Endothelial cell of umbilical vein (primary cell): Measurements from ENCODE around the gene USF2. TPM values are rescaled to one million over a fixed set of nuclear protein-coding genes. Genes with fewer than 3 reads are reported as not detected.

Source experiments
- BruUV-seq: library from RNA; stranded (reverse); fragments of 400-500 nt; replicated peaks from 2 replicates; lab custom pipeline; 2021; lab: Mats Ljungman, UMichigan
- CTCF ChIA-PET: fragments of 300-600, 350-600 bp; sonication (Branson Sonifier 250); formaldehyde crosslinking; loops from one replicate; lab custom pipeline; 2021; ENCODE audit warnings: antibody characterized with exemption, inconsistent platforms; lab: Charles Lee
- POLR2A ChIA-PET: fragments of 300-600, 350-600 bp; sonication (Branson Sonifier 250); formaldehyde crosslinking; loops from one replicate; lab custom pipeline; 2021; ENCODE audit warnings: antibody characterized with exemption, inconsistent platforms; lab: Charles Lee
- DNase-seq: peaks from one replicate; pipeline ENCODE4 v3.0.0-alpha.2; 2011; ENCODE audit warnings: low read depth, low spot score
- FAIRE-seq: peaks from 2 replicates; lab custom pipeline; 2011; peaks lifted over from hg19 to GRCh38; lab: Jason Lieb, UNC
- H2AFZ ChIP-seq: 2 replicates; pipeline ENCODE4 v1.6.0; 2012; ENCODE audit warnings: low read depth, low read length, control low read depth, inconsistent platforms
- H3K27ac ChIP-seq: 2 replicates; pipeline ENCODE4 v1.5.1; 2011; ENCODE audit warnings: low read depth, mild to moderate bottlenecking, control low read depth, low read length, moderate library complexity; ENCODE audit not compliant: insufficient read depth
- H3K27me3 ChIP-seq, 2 experiments: 2 replicates each; pipeline versions ENCODE4 v1.6.0 to v1.6.1; 2011; ENCODE audit warnings: low read length in 2 of 2, mixed read lengths in 1 of 2; ENCODE audit not compliant: control insufficient read depth in 2 of 2, insufficient read depth in 2 of 2
- H3K36me3 ChIP-seq, 2 experiments: 2 replicates in 1 of 2; 3 replicates in 1 of 2; pipeline ENCODE4 v1.5.1; 2011; ENCODE audit warnings: low read length in 2 of 2, mild to moderate bottlenecking in 1 of 2, moderate library complexity in 1 of 2; ENCODE audit not compliant: control insufficient read depth in 2 of 2, insufficient read depth in 2 of 2; ENCODE audit errors: extremely low read depth in 1 of 2
- H3K4me1 ChIP-seq: 3 replicates; pipeline ENCODE4 v1.5.1; 2011; ENCODE audit warnings: mild to moderate bottlenecking, low read length; ENCODE audit not compliant: control insufficient read depth, insufficient read depth; ENCODE audit errors: extremely low read depth
- H3K4me2 ChIP-seq: 2 replicates; pipeline ENCODE4 v1.6.1; 2011; ENCODE audit warnings: low read length, control low read depth, mixed read lengths; ENCODE audit not compliant: insufficient read depth
- H3K4me3 ChIP-seq, 3 experiments: fragments of 200-600 bp in 1 of 3; sonication (generic), shearing (Covaris generic) in 1 of 3; replicated peaks in 1 of 3; 2 replicates each; pipeline ENCODE4 v1.5.1; 2011 to 2016; ENCODE audit warnings: control low read depth in 3 of 3, low read length in 3 of 3, mild to moderate bottlenecking in 2 of 3, inconsistent platforms in 1 of 3, low read depth in 1 of 3, moderate library complexity in 1 of 3; ENCODE audit not compliant: insufficient read depth in 1 of 3
- H3K79me2 ChIP-seq: 2 replicates; pipeline ENCODE4 v1.6.0; 2012; ENCODE audit warnings: low read length, inconsistent platforms; ENCODE audit not compliant: control insufficient read depth, insufficient read depth
- H3K9ac ChIP-seq: replicated peaks from 2 replicates; pipeline ENCODE3; 2011; ENCODE audit warnings: low read length, control low read depth; ENCODE audit not compliant: insufficient read depth; ENCODE audit errors: extremely low read depth
- H3K9me1 ChIP-seq: replicated peaks from 3 replicates; pipeline ENCODE4 v1.6.0; 2011; ENCODE audit warnings: mild to moderate bottlenecking, low read length; ENCODE audit not compliant: control insufficient read depth, insufficient read depth; ENCODE audit errors: extremely low read depth
- H3K9me3 ChIP-seq: replicated peaks from 2 replicates; pipeline ENCODE4 v1.5.1; 2012; ENCODE audit warnings: low read length, inconsistent platforms; ENCODE audit not compliant: control insufficient read depth, insufficient read depth
- H4K20me1 ChIP-seq: replicated peaks from 2 replicates; pipeline ENCODE3; 2011; ENCODE audit warnings: mild to moderate bottlenecking, low read length; ENCODE audit not compliant: control insufficient read depth, insufficient read depth; ENCODE audit errors: extremely low read depth
- CTCF ChIP-seq, 2 donors: IDR thresholded peaks; 1 replicate in 1 of 2; 2 replicates in 1 of 2; pipeline ENCODE4 v1.5.1; 2011; ENCODE audit warnings: low read length in 2 of 2, mild to moderate bottlenecking in 2 of 2, moderate library complexity in 2 of 2, control low read depth in 1 of 2, inconsistent platforms in 1 of 2, low read depth in 1 of 2; ENCODE audit not compliant: insufficient read depth in 1 of 2; ENCODE audit errors: extremely low read depth in 1 of 2
- GATA2 ChIP-seq: IDR thresholded peaks from 2 replicates; pipeline ENCODE4 v1.7.0; 2011; ENCODE audit warnings: low read depth, mild to moderate bottlenecking, moderate library complexity, mixed read lengths, low read length; ENCODE audit not compliant: insufficient read length, insufficient read depth
- MAX ChIP-seq: IDR thresholded peaks from 2 replicates; pipeline ENCODE4 v1.6.1; 2011; ENCODE audit not compliant: insufficient read depth, insufficient read length
- POLR2A ChIP-seq: IDR thresholded peaks from 2 replicates; pipeline ENCODE4 v1.6.1; 2012; ENCODE audit warnings: low read depth, mild to moderate bottlenecking, control low read depth, low read length
- POLR2AphosphoS5 ChIP-seq: IDR thresholded peaks from 2 replicates; pipeline ENCODE4 v1.6.1; 2012; ENCODE audit warnings: low read depth, mild to moderate bottlenecking, control low read depth, low read length, moderate library complexity; ENCODE audit not compliant: insufficient read depth
- dilution Hi-C: fragments of 300-500 bp; cut with MboI; formaldehyde crosslinking; loops from one replicate; pipeline ENCODE4 v1.15.0; 2019; ENCODE audit warnings: low sequenced_read_pairs; ENCODE audit not compliant: extremely low pct_ligation_motif_present
- intact Hi-C: fragments of 100-400 bp; cut with micrococcal nuclease; formaldehyde crosslinking; loops from one replicate; pipeline ENCODE4 v1.10.0; 2022
- polyA plus RNA-seq, 4 experiments: library from polyadenylated mRNA; depleted of rRNA in 3 of 4; stranded (reverse) in 3 of 4; unstranded in 1 of 4; fragments of >200 nt; gene quantifications; 2 replicates each; pipeline versions ENCODE4 v1.2.1 to v1.2.3, GENCODE V29; 2011 to 2012; ENCODE audit warnings: missing spikeins in 1 of 4
- total RNA-seq: library from RNA; stranded (reverse); gene quantifications from 2 replicates; pipeline ENCODE4 v1.2.3, GENCODE V29; 2021

The USF2 gene
- total and polyA plus RNA-seq, 2 donors (not counting 3 experiments of a cell fraction or from before 2014, with no cell fraction given), result 75.0 to 76.8 TPM

- Histone ChIP-seq H2AFZ (peak overlapping the region; percentile 52), H3K27ac (peak overlapping the region; percentile 81), H3K4me1 (peaks cover 4% of the 10 kb centered on the region), H3K9me3 (no peaks in the 10 kb centered on the region), H3K9ac (peak overlapping the region; percentile 90), H3K27me3 (no peaks in the 10 kb centered on the region), H4K20me1 (no peaks in the 10 kb centered on the region), H3K4me3 (peak overlapping the region; percentile 53 to 97 (median 88)), H3K9me1 (no peaks in the 10 kb centered on the region), H3K4me2 (peak overlapping the region; percentile 39), H3K79me2 (peaks cover 3% of the 10 kb centered on the region), H3K36me3 (peaks cover 0 to 17% of the 10 kb centered on the region in 2 experiments)
- POLR2A ChIA-PET, result no interaction called here
- CTCF ChIA-PET, result interaction anchor here (0.9 to 2.5 kb wide), 4 partner anchors 27 to 227 kb away, joined by 4 to 21 read pairs (median 7); no protein-coding TSS in a partner anchor
- intact Hi-C loops (loop anchor here (1.0 to 10.0 kb wide), 3 partner anchors 56 to 233 kb away; partner anchors contain the start of gene SCN1B), dilution Hi-C loops (no loop called here)
- peak; percentile 64 for FAIRE-seq
- TF ChIP-seq GATA2 (no peak), POLR2A (peak; percentile 72), POLR2AphosphoS5 (peak; percentile 84)
- DNase-seq, result peak; percentile 65
- BruUV-seq, result no TSS peak
These were observed 785 bp upstream of the USF2 start for GRCh38 chr19:35267818-35268535.

- intact Hi-C loops (loop anchor here (1.0 to 10.0 kb wide), 4 partner anchors 57 to 235 kb away; partner anchors contain the start of gene SCN1B), dilution Hi-C loops (no loop called here)
- no peak for TF ChIP-seq MAX
- peak; percentile 20 to 71 for TF ChIP-seq CTCF (IDR thresholded peaks at IDR 0.05; ENCODE audit: extremely low read depth in 1 of 2, insufficient read depth in 1 of 2, low read depth in 1 of 2, low read length in 2 of 2)
- peaks cover 4 to 31% of the 10 kb centered on the region in 2 experiments for H3K36me3 ChIP-seq
- H3K4me3 ChIP-seq, result peak overlapping the region in 2 of 3 experiments; percentile 52 to 53
- no peaks in the 10 kb centered on the region for H3K9me3 ChIP-seq
- no TSS peak for BruUV-seq
- H3K27me3 ChIP-seq, result no peaks in the 10 kb centered on the region
- H3K9me1 ChIP-seq, result no peaks in the 10 kb centered on the region
- POLR2A ChIA-PET, result no interaction called here
- H3K9ac ChIP-seq, result peak overlapping the region; percentile 26
- peaks cover 3% of the 10 kb centered on the region for H3K79me2 ChIP-seq
- CTCF ChIA-PET, result interaction anchor here (1.0 to 2.5 kb wide), 9 partner anchors 9 to 226 kb away, joined by 3 to 21 read pairs (median 5); no protein-coding TSS in a partner anchor
- FAIRE-seq (peak; percentile 40), DNase-seq (peak; percentile 71)
- no peaks in the 10 kb centered on the region for H4K20me1 ChIP-seq
- peaks cover 4% of the 10 kb centered on the region for H3K4me1 ChIP-seq
- no peak overlapping the region for H3K27ac ChIP-seq
- peak overlapping the region; percentile 80 for H2AFZ ChIP-seq
- peak overlapping the region; percentile 42 for H3K4me2 ChIP-seq
These were observed 816 bp downstream of the USF2 start for GRCh38 chr19:35269438-35270117.
